Measurements from ENCODE around the gene ZFAND6.

DNA sequence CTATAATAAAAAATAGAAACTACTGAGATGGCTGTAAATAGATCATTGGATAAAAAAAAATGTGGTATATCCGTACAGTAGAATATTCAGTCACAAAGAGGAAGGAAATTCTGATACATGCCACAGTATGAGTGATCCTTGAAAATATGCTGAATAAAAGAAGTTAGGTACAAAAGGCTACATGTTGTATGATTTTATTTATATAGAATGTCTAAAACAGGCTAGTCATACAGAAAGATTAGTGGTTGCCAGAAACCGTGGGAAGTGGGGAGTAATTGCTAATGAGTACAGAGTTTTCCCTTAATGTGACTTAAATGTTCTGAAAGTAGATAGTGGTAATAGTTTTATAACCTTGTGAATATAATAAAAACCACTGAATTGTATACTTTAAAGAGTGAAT lies 68.4 kb downstream of the ZFAND6 start:
- no peak for TF ChIP-seq SUZ12 (IDR thresholded peaks at IDR 0.05)
- TF ChIP-seq ELF4 (IDR thresholded peaks at IDR 0.05) = no peak
- no peak for TF ChIP-seq FOXM1 (IDR thresholded peaks at IDR 0.05; ENCODE audit: borderline replicate concordance)
- TF ChIP-seq SP1 (IDR thresholded peaks at IDR 0.05) = no peak
- TF ChIP-seq TARDBP (IDR thresholded peaks at IDR 0.05) = no peak
- no peak for TF ChIP-seq ZNF384 (IDR thresholded peaks at IDR 0.05)

All from HEK293T (cell line).